Measurements from ENCODE around the gene KCNJ9. TPM values are rescaled to one million over a fixed set of nuclear protein-coding genes. Genes with fewer than 3 reads are reported as not detected.

Gene KCNJ9
- total and polyA plus RNA-seq, 2 donors (not counting 3 experiments of a cell fraction or from before 2014, with no cell fraction given), result not detected

GRCh38 chr1:160070243-160071163 lies 10.8 kb upstream of the KCNJ9 start:
- H3K4me3 ChIP-seq (replicated peaks in 1 of 3; ENCODE audit: insufficient read depth in 1 of 3, low read depth in 1 of 3, low read length in 3 of 3), result peak overlapping the region; percentile 31 to 69 (median 45)
- ChIA-PET POLR2A (no interaction called here), CTCF (interaction anchor here (0.8 to 5.8 kb wide), 6 partner anchors 8 to 63 kb away, joined by 3 to 37 read pairs (median 6); partner anchors contain the start of gene IGSF8)
- H3K9me1 ChIP-seq (replicated peaks; ENCODE audit: control insufficient read depth, extremely low read depth, insufficient read depth, low read length), result no peaks in the 10 kb centered on the region
- H3K27ac ChIP-seq (ENCODE audit: insufficient read depth, low read depth, low read length), result no peak overlapping the region
- H3K79me2 ChIP-seq (ENCODE audit: control insufficient read depth, insufficient read depth, low read length), result no peaks in the 10 kb centered on the region
- peak; percentile 85 for FAIRE-seq
- peaks cover 25 to 28% of the 10 kb centered on the region in 2 experiments for H3K27me3 ChIP-seq (ENCODE audit: control insufficient read depth in 2 of 2, insufficient read depth in 2 of 2, low read length in 2 of 2)
- peak overlapping the region; percentile 99 for H2AFZ ChIP-seq (ENCODE audit: low read depth, low read length)
- peak overlapping the region; percentile 78 for H3K4me2 ChIP-seq (ENCODE audit: insufficient read depth, low read length)
- peak; percentile 74 for DNase-seq (ENCODE audit: low read depth, low spot score)
- H3K9ac ChIP-seq (replicated peaks; ENCODE audit: extremely low read depth, insufficient read depth, low read length), result no peak overlapping the region
- H3K36me3 ChIP-seq (ENCODE audit: control insufficient read depth in 2 of 2, extremely low read depth in 1 of 2, insufficient read depth in 2 of 2, low read length in 2 of 2), result no peaks in the 10 kb centered on the region
- H3K9me3 ChIP-seq (replicated peaks; ENCODE audit: control insufficient read depth, insufficient read depth, low read length), result no peaks in the 10 kb centered on the region
- dilution Hi-C loops (cut with MboI; ENCODE audit: extremely low pct_ligation_motif_present, low sequenced_read_pairs) (no loop called here), intact Hi-C loops (cut with micrococcal nuclease) (no loop called here)
- TF ChIP-seq MAX (IDR thresholded peaks at IDR 0.05; ENCODE audit: insufficient read depth, insufficient read length) (no peak), GATA2 (IDR thresholded peaks at IDR 0.05; ENCODE audit: insufficient read depth, insufficient read length, low read depth, low read length) (no peak), MYC (IDR thresholded peaks at IDR 0.05; ENCODE audit: low read depth, low read length) (no peak), POLR2AphosphoS5 (IDR thresholded peaks at IDR 0.05; ENCODE audit: insufficient read depth, low read depth, low read length) (no peak), JUN (IDR thresholded peaks at IDR 0.05; ENCODE audit: borderline replicate concordance, insufficient read depth, insufficient read length, low read depth) (no peak), EZH2 (IDR thresholded peaks at IDR 0.05; ENCODE audit: borderline replicate concordance, low read depth, low read length, severe bottlenecking) (no peak), FOS (IDR thresholded peaks at IDR 0.05; ENCODE audit: borderline replicate concordance, insufficient read depth, low read length) (no peak), POLR2A (IDR thresholded peaks at IDR 0.05; ENCODE audit: low read depth, low read length) (no peak), CTCF (IDR thresholded peaks at IDR 0.05; ENCODE audit: extremely low read depth in 1 of 2, insufficient read depth in 1 of 2, low read depth in 1 of 2, low read length in 2 of 2) (no peak)
- H3K4me1 ChIP-seq (ENCODE audit: control insufficient read depth, extremely low read depth, insufficient read depth, low read length), result peaks cover 7% of the 10 kb centered on the region
- no TSS peak for BruUV-seq (replicated peaks)
- no peaks in the 10 kb centered on the region for H4K20me1 ChIP-seq (replicated peaks; ENCODE audit: control insufficient read depth, extremely low read depth, insufficient read depth, low read length)
